DND-41 (cell line): ENCODE measurements around the gene ARPIN.

Source experiments
- EZH2 ChIP-seq: IDR thresholded peaks from 3 replicates; pipeline ENCODE4 v1.6.1; 2012; ENCODE audit warnings: borderline replicate concordance, low read depth, mild to moderate bottlenecking, moderate library complexity, low read length, inconsistent platforms; ENCODE audit not compliant: severe bottlenecking
- TF ChIP-seq, protein P1 (sequence below): IDR thresholded peaks from 2 replicates; pipeline ENCODE4 v1.5.1; 2012; ENCODE audit warnings: borderline replicate concordance, low read length, moderate library complexity, mild to moderate bottlenecking; ENCODE audit not compliant: poor library complexity, severe bottlenecking; ENCODE audit errors: extremely low read depth

DNA sequence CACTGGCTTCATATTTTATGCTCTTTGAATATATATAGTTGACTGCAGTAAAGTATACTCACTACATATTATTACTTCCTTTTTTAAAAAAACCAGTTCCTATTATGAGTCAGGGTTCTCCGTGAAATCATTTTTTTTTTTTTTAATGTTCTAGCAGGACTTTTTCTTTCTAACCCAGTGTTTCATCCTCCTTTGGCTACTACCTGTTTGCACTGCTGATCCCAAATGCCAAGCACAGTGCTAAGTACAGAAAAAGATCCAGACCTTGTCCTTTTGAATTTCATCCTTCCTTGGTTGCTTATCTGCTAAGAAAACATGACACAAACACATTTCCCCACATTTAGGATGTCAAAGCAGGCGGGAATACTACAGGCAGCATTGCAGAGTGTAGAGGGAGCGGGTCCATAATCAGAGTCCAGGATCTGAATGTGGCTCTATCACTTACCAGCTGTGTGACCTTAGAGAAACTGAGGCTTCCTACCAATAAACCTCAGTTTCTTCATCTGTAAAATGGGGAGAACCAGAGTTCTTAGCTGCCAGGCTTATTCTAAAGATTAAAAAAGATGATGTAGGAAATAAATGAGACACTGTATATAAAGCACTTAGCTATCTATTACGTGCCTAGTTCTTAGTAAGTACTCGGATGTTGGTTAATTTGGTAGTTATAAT is 60.9 kb downstream of the ARPIN start:
- TF ChIP-seq EZH2 = no peak
- TF ChIP-seq, protein P1, sequence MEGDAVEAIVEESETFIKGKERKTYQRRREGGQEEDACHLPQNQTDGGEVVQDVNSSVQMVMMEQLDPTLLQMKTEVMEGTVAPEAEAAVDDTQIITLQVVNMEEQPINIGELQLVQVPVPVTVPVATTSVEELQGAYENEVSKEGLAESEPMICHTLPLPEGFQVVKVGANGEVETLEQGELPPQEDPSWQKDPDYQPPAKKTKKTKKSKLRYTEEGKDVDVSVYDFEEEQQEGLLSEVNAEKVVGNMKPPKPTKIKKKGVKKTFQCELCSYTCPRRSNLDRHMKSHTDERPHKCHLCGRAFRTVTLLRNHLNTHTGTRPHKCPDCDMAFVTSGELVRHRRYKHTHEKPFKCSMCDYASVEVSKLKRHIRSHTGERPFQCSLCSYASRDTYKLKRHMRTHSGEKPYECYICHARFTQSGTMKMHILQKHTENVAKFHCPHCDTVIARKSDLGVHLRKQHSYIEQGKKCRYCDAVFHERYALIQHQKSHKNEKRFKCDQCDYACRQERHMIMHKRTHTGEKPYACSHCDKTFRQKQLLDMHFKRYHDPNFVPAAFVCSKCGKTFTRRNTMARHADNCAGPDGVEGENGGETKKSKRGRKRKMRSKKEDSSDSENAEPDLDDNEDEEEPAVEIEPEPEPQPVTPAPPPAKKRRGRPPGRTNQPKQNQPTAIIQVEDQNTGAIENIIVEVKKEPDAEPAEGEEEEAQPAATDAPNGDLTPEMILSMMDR = no peak
